Activated naive CD8-positive, alpha-beta T cell treated with anti-CD3 and anti-CD28 coated beads, Interleukin-2, amount 50 U/mL, for 24 hours (primary cell): Measurements from ENCODE around the gene STPG1.
A peak's percentile ranks its signal among the peaks of the same experiment; 100 is the strongest.

ENCODE experiments used
- ATAC-seq: fragments of 150-1000 bp; cut with Tn5 transposase; one replicate; pipeline ENCODE4 v1.10.0; 2021
- DNase-seq: peaks from one replicate; pipeline ENCODE4 v3.0.0; 2021
- H3K27ac Mint-ChIP-seq: one replicate; pipeline ENCODE4 v1.8.0; 2021; ENCODE audit warnings: mild to moderate bottlenecking, mixed read lengths
- H3K27me3 Mint-ChIP-seq: one replicate; pipeline ENCODE4 v1.8.0; 2021; ENCODE audit warnings: mixed read lengths
- H3K36me3 Mint-ChIP-seq: one replicate; pipeline ENCODE4 v1.8.0; 2021; ENCODE audit warnings: low read depth, mixed read lengths
- H3K4me1 Mint-ChIP-seq: one replicate; pipeline ENCODE4 v1.8.0; 2021; ENCODE audit warnings: mixed read lengths
- H3K4me3 Mint-ChIP-seq: one replicate; pipeline ENCODE4 v1.8.0; 2021; ENCODE audit warnings: mild to moderate bottlenecking, moderate library complexity, mixed read lengths
- H3K9me3 Mint-ChIP-seq: one replicate; pipeline ENCODE4 v1.8.0; 2021; ENCODE audit warnings: mixed read lengths

STPG1 gene

GRCh38 chr1:24417681-24418080 is 4.1 kb upstream of the STPG1 start:
- peak overlapping the region; percentile 26 for H3K27ac Mint-ChIP-seq
- H3K27me3 Mint-ChIP-seq = no peaks in the 10 kb centered on the region
- DNase-seq = no peak
- H3K36me3 Mint-ChIP-seq = peaks cover 23% of the 10 kb centered on the region
- H3K9me3 Mint-ChIP-seq = no peaks in the 10 kb centered on the region
- peaks cover 69% of the 10 kb centered on the region for H3K4me1 Mint-ChIP-seq
- no peak for ATAC-seq
- H3K4me3 Mint-ChIP-seq = peak overlapping the region; percentile 96

DNA sequence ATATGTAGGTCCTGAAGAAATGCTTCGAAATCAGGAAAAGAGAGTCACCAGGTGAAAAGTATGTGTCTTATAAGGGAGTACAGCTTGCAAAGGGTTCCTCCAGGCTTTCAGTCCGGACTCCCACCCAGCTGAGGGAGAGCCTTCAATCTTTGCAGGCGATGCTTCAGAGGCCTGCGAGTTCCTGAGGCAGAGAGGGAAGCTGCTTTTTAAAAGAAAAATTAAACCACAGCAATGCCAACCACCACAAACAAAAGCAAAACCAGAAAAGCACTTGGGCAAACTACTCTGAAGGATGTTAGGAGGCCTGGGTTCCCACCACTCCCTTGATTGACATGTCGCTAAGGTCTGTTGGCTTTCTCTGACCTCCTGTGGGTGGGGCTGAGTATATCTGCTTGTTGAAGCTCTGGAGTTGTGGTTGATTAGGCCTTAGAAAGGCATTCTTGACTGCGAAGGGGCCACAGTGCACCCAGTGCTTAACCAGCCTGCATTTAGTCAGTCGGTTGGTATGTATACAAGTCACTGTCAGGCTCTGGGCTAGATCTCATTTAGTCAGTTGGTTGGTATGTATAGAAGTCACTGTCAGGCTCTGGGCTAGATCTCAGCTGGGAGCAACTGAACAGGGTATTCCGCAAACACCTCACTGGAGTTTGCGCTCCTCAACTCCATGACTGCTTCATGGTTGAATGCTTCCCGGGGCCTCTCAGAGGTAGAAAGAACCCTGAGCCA is 3.2 kb upstream of the STPG1 start:
- peaks cover 71% of the 10 kb centered on the region for H3K4me1 Mint-ChIP-seq
- H3K9me3 Mint-ChIP-seq = no peaks in the 10 kb centered on the region
- peak; percentile 44 for DNase-seq
- no peaks in the 10 kb centered on the region for H3K27me3 Mint-ChIP-seq
- ATAC-seq = peak; percentile 27
- H3K4me3 Mint-ChIP-seq = peak overlapping the region; percentile 96
- H3K27ac Mint-ChIP-seq = peak overlapping the region; percentile 80
- H3K36me3 Mint-ChIP-seq = peaks cover 17% of the 10 kb centered on the region

- H3K9me3 Mint-ChIP-seq = no peaks in the 10 kb centered on the region
- ATAC-seq = no peak
- no peak for DNase-seq
- H3K4me3 Mint-ChIP-seq = peak overlapping the region; percentile 96
- peaks cover 70% of the 10 kb centered on the region for H3K4me1 Mint-ChIP-seq
- peaks cover 13% of the 10 kb centered on the region for H3K36me3 Mint-ChIP-seq
- no peaks in the 10 kb centered on the region for H3K27me3 Mint-ChIP-seq
- H3K27ac Mint-ChIP-seq = peak overlapping the region; percentile 80
Measured at GRCh38 chr1:24415910-24416665, 2.5 kb upstream of the STPG1 start.

GRCh38 chr1:24415334-24415909 is 1.8 kb upstream of the STPG1 start, which contains the start of gene NIPAL3:
Gene NIPAL3 (plus strand): TSS chr1:24415802. CDS start chr1:24419548, 3,746 bp downstream.
- peak; percentile 91 for ATAC-seq
- H3K4me3 Mint-ChIP-seq = peak within 1 kb of the TSS; percentile 96
- H3K27me3 Mint-ChIP-seq = no peaks in the 10 kb centered on the region
- peak; percentile 96 for DNase-seq
- H3K4me1 Mint-ChIP-seq = peaks cover 64% of the 10 kb centered on the region
- peaks cover 10% of the 10 kb centered on the region for H3K36me3 Mint-ChIP-seq
- no peaks in the 10 kb centered on the region for H3K9me3 Mint-ChIP-seq
- peak within 1 kb of the TSS; percentile 80 for H3K27ac Mint-ChIP-seq

DNA sequence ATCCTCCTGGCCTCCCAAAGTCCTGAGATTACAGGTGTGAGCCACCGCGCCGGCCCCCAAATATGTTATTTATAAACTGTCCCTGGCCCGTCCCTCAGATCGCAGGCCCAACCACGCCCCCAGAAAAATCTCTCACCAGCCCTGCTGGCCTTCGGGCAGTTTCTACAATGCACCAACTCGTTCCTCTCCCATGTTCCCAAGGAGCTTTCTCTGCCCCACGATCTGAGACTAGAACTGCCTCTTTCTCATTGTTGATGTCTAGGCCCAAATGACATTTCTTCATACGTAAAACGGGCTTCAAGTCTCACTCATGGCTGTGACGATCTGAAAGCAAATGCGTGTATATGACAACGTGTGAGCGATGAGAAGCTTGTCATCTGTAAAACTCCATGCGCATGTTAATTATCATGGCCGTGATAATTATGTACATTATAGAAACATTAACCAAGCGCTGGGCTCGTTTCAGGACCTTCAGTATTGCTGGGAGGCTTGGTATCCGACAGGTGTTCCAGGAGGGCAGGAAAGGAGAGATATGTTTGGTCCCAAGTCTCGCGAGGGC is 1.3 kb upstream of the STPG1 start:
- Mint-ChIP-seq H3K27ac (peak overlapping the region; percentile 80), H3K4me1 (peaks cover 60% of the 10 kb centered on the region), H3K9me3 (no peaks in the 10 kb centered on the region), H3K27me3 (no peaks in the 10 kb centered on the region), H3K4me3 (peak overlapping the region; percentile 96), H3K36me3 (peaks cover 9% of the 10 kb centered on the region)
- ATAC-seq (no peak), DNase-seq (no peak)

DNA sequence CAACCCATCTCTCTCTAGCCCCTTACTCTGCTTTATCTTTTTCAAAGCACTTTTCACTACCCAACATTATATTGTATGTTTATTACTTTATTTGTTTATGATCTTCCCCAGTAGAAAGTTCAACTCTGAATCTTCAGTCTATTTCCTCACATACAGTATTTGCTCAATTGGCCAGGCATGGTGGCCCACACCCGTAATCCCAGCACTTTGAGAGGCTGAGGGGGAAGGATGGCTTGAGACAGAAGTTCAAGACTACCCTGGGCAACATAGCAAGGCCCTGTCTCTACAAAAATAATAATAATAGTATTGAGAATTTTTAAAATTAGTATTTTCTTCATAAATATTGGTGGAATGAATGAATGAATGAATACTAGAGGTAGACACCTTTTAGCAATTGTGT is 1.2 kb downstream of the STPG1 start:
- Mint-ChIP-seq H3K27me3 (no peaks in the 10 kb centered on the region), H3K4me3 (peak overlapping the region; percentile 84), H3K4me1 (peaks cover 37% of the 10 kb centered on the region), H3K36me3 (peaks cover 6% of the 10 kb centered on the region), H3K9me3 (no peaks in the 10 kb centered on the region), H3K27ac (no peak overlapping the region)
- ATAC-seq (no peak), DNase-seq (no peak)

GRCh38 chr1:24411963-24412362 is 1.6 kb downstream of the STPG1 start:
- Mint-ChIP-seq H3K4me3 (no peak overlapping the region), H3K36me3 (peaks cover 6% of the 10 kb centered on the region), H3K27me3 (no peaks in the 10 kb centered on the region), H3K27ac (no peak overlapping the region), H3K9me3 (no peaks in the 10 kb centered on the region), H3K4me1 (peaks cover 32% of the 10 kb centered on the region)
- DNase-seq (no peak), ATAC-seq (no peak)

- Mint-ChIP-seq H3K36me3 (peaks cover 6% of the 10 kb centered on the region), H3K4me1 (peaks cover 23% of the 10 kb centered on the region), H3K9me3 (no peaks in the 10 kb centered on the region), H3K4me3 (no peak overlapping the region), H3K27ac (no peak overlapping the region), H3K27me3 (no peaks in the 10 kb centered on the region)
- ATAC-seq = no peak
- no peak for DNase-seq
Measured at GRCh38 chr1:24410750-24411149, 2.8 kb downstream of the STPG1 start.

GRCh38 chr1:24409535-24409934 is 4.0 kb downstream of the STPG1 start:
- DNase-seq (no peak), ATAC-seq (no peak)
- peaks cover 16% of the 10 kb centered on the region for H3K4me1 Mint-ChIP-seq
- H3K9me3 Mint-ChIP-seq = no peaks in the 10 kb centered on the region
- H3K27ac Mint-ChIP-seq = no peak overlapping the region
- H3K4me3 Mint-ChIP-seq = no peak overlapping the region
- no peaks in the 10 kb centered on the region for H3K27me3 Mint-ChIP-seq
- H3K36me3 Mint-ChIP-seq = peaks cover 6% of the 10 kb centered on the region

DNA sequence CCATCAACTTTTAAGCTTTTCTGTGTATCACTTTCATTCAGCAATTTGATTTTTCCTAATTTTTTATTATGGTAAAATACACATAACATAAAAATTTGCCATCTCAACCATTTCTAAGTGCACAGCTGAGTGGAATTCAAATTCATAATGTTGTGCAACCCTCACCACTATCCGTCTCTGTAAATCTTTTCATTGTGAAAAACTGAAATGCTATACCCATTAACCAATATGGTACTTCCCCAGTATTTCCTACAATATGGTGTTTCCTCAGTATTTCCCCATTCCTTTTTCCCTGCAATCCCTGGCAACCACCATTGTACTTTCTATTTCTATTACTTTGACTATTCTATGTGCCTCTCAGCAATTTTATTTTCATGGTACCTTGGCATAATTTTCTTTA is 6.8 kb downstream of the STPG1 start:
- Mint-ChIP-seq H3K4me1 (peaks cover 2% of the 10 kb centered on the region), H3K27ac (no peak overlapping the region), H3K36me3 (peaks cover 6% of the 10 kb centered on the region), H3K27me3 (no peaks in the 10 kb centered on the region), H3K9me3 (no peaks in the 10 kb centered on the region), H3K4me3 (no peak overlapping the region)
- no peak for DNase-seq
- ATAC-seq = no peak

DNA sequence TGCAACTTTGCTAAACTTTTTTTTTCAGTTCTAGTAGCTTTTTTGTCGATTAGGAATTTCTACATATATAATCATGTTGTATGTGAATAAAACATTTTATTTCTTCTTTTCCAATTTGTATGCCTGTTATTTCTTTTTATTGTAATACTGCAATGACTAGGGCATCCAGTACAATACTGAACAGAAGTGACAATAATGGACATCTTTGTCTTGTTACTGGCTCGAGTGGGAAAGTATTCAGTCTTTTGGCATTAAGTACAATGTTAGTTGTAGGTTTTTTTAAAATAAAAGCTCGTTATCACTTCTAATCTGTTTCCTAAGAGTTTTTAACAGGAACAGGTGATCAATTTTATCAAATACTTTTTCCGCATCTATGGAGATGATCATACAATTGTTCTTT is 9.8 kb downstream of the STPG1 start:
- peaks cover 6% of the 10 kb centered on the region for H3K36me3 Mint-ChIP-seq
- H3K4me1 Mint-ChIP-seq = peaks cover 8% of the 10 kb centered on the region
- ATAC-seq = no peak
- H3K27ac Mint-ChIP-seq = no peak overlapping the region
- H3K9me3 Mint-ChIP-seq = no peaks in the 10 kb centered on the region
- no peaks in the 10 kb centered on the region for H3K27me3 Mint-ChIP-seq
- H3K4me3 Mint-ChIP-seq = no peak overlapping the region
- no peak for DNase-seq

DNA sequence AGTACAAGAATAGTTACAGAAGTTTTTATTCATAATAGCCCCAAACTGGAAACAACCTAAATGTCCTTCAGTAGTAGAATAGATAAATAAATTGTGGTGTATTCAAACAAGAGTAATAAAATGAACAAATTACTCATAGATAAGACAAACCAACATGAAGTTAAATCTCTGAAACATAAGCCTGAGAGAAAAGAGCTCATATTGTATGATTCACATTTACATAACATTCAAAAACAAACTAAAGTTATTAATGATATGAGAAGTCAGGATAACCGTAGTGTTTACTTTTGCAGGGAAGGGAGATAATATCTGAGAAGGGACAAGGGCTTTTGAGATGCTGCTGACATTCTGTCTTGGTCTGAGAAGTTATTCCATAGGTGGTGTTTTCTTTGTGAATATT is 13.5 kb downstream of the STPG1 start:
- H3K4me1 Mint-ChIP-seq = peaks cover 8% of the 10 kb centered on the region
- H3K4me3 Mint-ChIP-seq = no peak overlapping the region
- H3K27ac Mint-ChIP-seq = no peak overlapping the region
- H3K36me3 Mint-ChIP-seq = no peaks in the 10 kb centered on the region
- H3K27me3 Mint-ChIP-seq = no peaks in the 10 kb centered on the region
- DNase-seq (no peak), ATAC-seq (no peak)
- H3K9me3 Mint-ChIP-seq = no peaks in the 10 kb centered on the region

- H3K27ac Mint-ChIP-seq = peak overlapping the region; percentile 1
- no peaks in the 10 kb centered on the region for H3K9me3 Mint-ChIP-seq
- ATAC-seq (no peak), DNase-seq (no peak)
- no peak overlapping the region for H3K4me3 Mint-ChIP-seq
- H3K4me1 Mint-ChIP-seq = peaks cover 39% of the 10 kb centered on the region
- peaks cover 6% of the 10 kb centered on the region for H3K36me3 Mint-ChIP-seq
- H3K27me3 Mint-ChIP-seq = no peaks in the 10 kb centered on the region
Measured at GRCh38 chr1:24393892-24394291, 19.7 kb downstream of the STPG1 start.

DNA sequence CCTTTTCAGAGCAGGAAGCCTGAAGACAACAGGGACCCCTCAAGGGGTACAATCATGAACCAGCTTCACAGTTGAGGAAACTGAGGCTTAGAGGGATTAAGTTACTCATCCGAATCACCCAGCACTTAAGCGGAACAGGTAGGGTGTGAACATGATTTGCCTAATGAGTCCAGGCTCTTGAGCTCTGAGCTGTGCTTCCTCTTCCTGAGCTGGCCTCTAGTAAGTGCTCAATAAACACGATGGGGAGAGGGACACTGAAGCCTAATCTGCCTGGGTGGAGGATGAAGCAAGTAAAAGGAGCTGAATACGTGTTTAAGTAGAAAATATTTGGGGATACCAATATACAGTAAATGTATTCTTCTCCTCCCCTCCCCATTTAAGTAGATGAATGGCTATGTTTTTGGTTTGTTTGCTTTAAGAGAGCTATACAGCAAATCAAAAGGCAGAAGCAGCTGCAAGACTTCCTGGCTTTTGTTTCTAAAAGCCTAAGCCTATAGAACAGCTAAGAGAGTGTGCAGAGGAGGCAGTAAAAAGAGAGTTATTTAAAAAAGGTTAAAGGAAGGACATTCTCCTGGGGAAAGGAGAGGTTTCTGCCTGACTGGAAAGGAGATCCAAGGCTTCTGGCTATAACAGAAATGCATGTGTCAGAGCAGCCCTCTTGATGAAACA is 20.5 kb downstream of the STPG1 start:
- peaks cover 39% of the 10 kb centered on the region for H3K4me1 Mint-ChIP-seq
- peaks cover 6% of the 10 kb centered on the region for H3K36me3 Mint-ChIP-seq
- no peak for ATAC-seq
- no peak for DNase-seq
- H3K9me3 Mint-ChIP-seq = no peaks in the 10 kb centered on the region
- no peak overlapping the region for H3K4me3 Mint-ChIP-seq
- H3K27me3 Mint-ChIP-seq = no peaks in the 10 kb centered on the region
- peak overlapping the region; percentile 92 for H3K27ac Mint-ChIP-seq
